Measurements from ENCODE around the gene FRAS1.

FRAS1 gene

DNA sequence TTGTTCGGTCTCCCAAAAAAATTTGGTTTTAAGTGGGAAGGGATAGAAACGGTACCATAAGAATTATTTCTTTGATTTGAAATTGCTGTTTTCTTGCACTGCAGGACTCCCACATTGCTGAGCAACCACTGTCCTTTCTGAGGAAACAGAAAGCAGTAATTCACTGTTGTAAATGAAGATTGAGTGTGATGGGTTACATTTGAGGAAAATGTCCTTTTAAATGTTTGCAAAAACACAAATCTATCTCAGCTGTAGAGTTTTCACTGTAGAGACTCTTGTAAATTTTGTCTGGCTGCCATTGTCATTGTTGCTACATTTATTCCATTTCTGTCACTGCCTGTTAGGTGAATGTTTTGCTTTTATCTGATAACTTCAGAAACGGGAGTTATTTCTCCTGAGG lies 105.2 kb downstream of the FRAS1 start:
- TF ChIP-seq, protein P1, sequence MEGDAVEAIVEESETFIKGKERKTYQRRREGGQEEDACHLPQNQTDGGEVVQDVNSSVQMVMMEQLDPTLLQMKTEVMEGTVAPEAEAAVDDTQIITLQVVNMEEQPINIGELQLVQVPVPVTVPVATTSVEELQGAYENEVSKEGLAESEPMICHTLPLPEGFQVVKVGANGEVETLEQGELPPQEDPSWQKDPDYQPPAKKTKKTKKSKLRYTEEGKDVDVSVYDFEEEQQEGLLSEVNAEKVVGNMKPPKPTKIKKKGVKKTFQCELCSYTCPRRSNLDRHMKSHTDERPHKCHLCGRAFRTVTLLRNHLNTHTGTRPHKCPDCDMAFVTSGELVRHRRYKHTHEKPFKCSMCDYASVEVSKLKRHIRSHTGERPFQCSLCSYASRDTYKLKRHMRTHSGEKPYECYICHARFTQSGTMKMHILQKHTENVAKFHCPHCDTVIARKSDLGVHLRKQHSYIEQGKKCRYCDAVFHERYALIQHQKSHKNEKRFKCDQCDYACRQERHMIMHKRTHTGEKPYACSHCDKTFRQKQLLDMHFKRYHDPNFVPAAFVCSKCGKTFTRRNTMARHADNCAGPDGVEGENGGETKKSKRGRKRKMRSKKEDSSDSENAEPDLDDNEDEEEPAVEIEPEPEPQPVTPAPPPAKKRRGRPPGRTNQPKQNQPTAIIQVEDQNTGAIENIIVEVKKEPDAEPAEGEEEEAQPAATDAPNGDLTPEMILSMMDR (IDR thresholded peaks at IDR 0.05; ENCODE audit: low read depth, low read length), result no peak
- H3K36me3 ChIP-seq, result no peaks in the 10 kb centered on the region
- H3K4me1 ChIP-seq, result peaks cover 9% of the 10 kb centered on the region; the same call in 1 of the 2 replicates
- H3K4me3 ChIP-seq (ENCODE audit: low read depth, low read length), result no peak overlapping the region
- H3K27me3 ChIP-seq, result no peaks in the 10 kb centered on the region
- DNase-seq, result no peak
- no peaks in the 10 kb centered on the region for H3K9me3 ChIP-seq

DNA sequence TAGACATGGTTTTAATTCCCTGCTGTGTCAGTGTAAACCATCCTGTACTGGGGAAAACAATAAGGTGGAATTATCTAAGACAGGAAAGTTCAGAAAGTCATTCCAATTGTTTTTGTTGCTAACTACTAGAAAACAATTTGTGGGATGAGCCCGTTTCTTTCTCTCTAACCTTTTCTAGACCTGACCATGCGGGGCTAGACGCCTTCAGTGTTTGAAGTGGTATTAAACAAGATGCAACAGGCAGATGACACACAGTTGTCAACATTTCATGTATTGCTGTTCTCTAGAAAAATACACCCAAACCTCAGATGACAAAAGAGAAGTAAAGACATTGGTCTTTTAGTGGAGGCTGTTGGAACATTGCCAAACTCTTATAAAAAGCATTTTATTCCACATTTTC lies 105.7 kb downstream of the FRAS1 start:
- H3K4me1 ChIP-seq, result peaks cover 9% of the 10 kb centered on the region; the same call in 1 of the 2 replicates
- TF ChIP-seq, protein P1 (IDR thresholded peaks at IDR 0.05; ENCODE audit: low read depth, low read length), result no peak

DNA sequence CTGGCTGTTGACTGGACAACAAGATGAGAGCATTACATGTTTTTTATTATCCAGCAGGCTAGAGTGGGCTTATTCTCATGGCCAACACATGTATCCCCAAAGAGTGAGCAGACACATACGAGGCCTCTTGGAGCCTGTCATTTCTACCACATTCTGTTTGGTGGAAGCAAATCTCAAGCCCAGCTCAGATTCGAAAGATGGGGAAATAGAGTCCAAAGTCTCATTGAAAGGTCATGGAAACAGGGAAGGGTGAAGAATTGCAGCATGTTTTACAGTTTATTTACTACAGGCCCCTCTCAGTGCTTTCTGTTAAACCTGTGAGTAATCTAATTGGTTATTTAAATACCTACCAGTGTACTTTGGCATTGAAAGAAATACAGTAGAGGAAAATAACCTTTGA lies 108.6 kb downstream of the FRAS1 start:
- no peak for DNase-seq
- Histone ChIP-seq H3K36me3 (no peaks in the 10 kb centered on the region), H3K9me3 (no peaks in the 10 kb centered on the region), H3K4me1 (peaks cover 9% of the 10 kb centered on the region; the same call in 1 of the 2 replicates), H3K4me3 (ENCODE audit: low read depth, low read length) (no peak overlapping the region), H3K27me3 (no peaks in the 10 kb centered on the region)
- TF ChIP-seq, protein P1 (IDR thresholded peaks at IDR 0.05; ENCODE audit: low read depth, low read length), result no peak

More for the DNA sequence above, 105.7 kb downstream of the FRAS1 start:
- DNase-seq, result no peak
- no peak overlapping the region for H3K4me3 ChIP-seq (ENCODE audit: low read depth, low read length)
- no peaks in the 10 kb centered on the region for H3K9me3 ChIP-seq
- H3K36me3 ChIP-seq, result no peaks in the 10 kb centered on the region
- H3K27me3 ChIP-seq, result no peaks in the 10 kb centered on the region

DNA sequence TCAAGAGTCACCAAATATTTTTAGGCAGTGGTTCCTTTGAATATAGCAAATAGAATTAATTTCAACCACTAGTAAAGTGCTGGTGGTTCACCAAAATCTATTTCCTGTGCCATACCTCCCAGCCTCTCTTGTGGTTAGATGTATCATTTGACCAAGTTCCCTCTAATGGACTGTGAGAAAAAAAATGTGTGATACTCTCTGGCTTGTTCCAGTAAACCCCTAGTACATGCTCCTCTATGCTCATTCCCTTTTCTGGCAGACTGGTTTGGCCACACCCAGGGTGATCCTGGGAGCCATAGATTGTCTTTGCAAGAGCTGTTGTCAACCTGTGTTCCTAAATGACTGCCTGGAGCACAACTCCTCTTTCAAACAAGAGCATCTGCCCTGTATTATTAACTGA lies 109.5 kb downstream of the FRAS1 start:
- TF ChIP-seq, protein P1 (IDR thresholded peaks at IDR 0.05; ENCODE audit: low read depth, low read length), result no peak
- no peaks in the 10 kb centered on the region for H3K27me3 ChIP-seq
- H3K36me3 ChIP-seq, result no peaks in the 10 kb centered on the region
- peaks cover 9% of the 10 kb centered on the region; the same call in 1 of the 2 replicates for H3K4me1 ChIP-seq
- H3K9me3 ChIP-seq, result no peaks in the 10 kb centered on the region
- DNase-seq, result no peak
- H3K4me3 ChIP-seq (ENCODE audit: low read depth, low read length), result no peak overlapping the region

DNA sequence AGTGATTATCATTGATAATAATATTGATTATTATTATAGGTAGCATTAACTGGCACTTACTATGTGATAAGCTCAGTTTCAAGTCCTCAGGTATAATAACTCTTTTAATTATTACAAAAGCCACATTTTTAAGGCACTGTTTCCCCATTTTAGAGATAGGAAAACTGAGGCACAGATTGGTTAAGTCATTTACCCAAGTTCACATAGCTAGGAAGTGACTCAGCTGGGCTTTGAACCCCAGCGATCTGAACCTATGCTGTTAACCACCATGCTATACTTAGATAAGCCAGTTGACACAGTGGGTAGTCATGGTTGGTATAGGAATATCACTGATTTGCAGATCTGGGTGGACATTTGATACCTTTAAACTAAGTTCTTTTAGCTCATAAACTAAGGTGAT lies 110.4 kb downstream of the FRAS1 start:
- no peaks in the 10 kb centered on the region for H3K36me3 ChIP-seq
- DNase-seq, result no peak
- no peaks in the 10 kb centered on the region for H3K27me3 ChIP-seq
- no peaks in the 10 kb centered on the region for H3K9me3 ChIP-seq
- TF ChIP-seq, protein P1 (IDR thresholded peaks at IDR 0.05; ENCODE audit: low read depth, low read length), result no peak
- H3K4me3 ChIP-seq (ENCODE audit: low read depth, low read length), result no peak overlapping the region
- H3K4me1 ChIP-seq, result peaks cover 5% of the 10 kb centered on the region; the same call in 1 of the 2 replicates

DNA sequence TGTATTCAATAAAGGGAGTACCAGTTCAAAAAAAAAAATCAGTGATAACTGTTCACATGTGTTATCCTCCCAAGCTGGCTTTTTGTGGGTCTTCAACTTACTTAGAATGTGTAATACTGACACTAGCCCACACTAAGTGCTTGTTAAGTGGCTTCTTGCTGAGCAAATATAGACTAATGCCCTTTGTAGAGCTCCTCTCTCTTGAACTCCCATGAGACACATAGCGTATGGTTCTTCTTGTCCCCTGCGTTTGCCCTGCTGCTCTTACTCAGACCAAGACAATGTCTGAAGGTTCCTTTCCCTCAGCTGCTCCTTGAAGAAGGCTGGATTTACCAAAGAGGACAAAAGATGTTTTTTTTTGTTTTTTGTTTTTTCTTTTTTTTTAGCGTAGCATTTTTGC lies 110.9 kb downstream of the FRAS1 start:
- DNase-seq, result no peak
- H3K9me3 ChIP-seq, result no peaks in the 10 kb centered on the region
- H3K36me3 ChIP-seq, result no peaks in the 10 kb centered on the region
- TF ChIP-seq, protein P1 (IDR thresholded peaks at IDR 0.05; ENCODE audit: low read depth, low read length), result no peak
- no peaks in the 10 kb centered on the region for H3K27me3 ChIP-seq
- H3K4me1 ChIP-seq, result peaks cover 4% of the 10 kb centered on the region; the same call in 1 of the 2 replicates
- no peak overlapping the region for H3K4me3 ChIP-seq (ENCODE audit: low read depth, low read length)

All from BE2C (cell line).